Limb (tissue), 2 donors: Measurements from ENCODE around the gene PKHD1.
"Not testable (repeated sequence)": the region's sequence is repeated elsewhere in the genome, so short reads cannot be mapped to it uniquely, and the experiment has no call there.

Experiments used
- DNase-seq, 2 donors: peaks; one replicate each; pipeline ENCODE4 v3.0.0-alpha.2; 2016; ENCODE audit errors: extremely low spot score in 2 of 2

PKHD1 gene

GRCh38 chr6:51934098-51934497 is 153.3 kb downstream of the PKHD1 start:
- DNase-seq, result no peak

- no peak for DNase-seq
Observed at GRCh38 chr6:51932956-51933355, 154.5 kb downstream of the PKHD1 start.

- DNase-seq, result no peak
Observed at GRCh38 chr6:51930602-51931001, 156.8 kb downstream of the PKHD1 start.

- no peak for DNase-seq
Observed at GRCh38 chr6:51929934-51930574, 157.4 kb downstream of the PKHD1 start.

GRCh38 chr6:51928320-51928719 is 159.1 kb downstream of the PKHD1 start:
- DNase-seq, result no peak

GRCh38 chr6:51927450-51927849 is 160.0 kb downstream of the PKHD1 start:
- DNase-seq, result no peak

- no peak for DNase-seq
Observed at GRCh38 chr6:51926125-51926524, 161.3 kb downstream of the PKHD1 start.

- not testable (repeated sequence) for DNase-seq
Observed at GRCh38 chr6:51922479-51922878, 164.9 kb downstream of the PKHD1 start.

- DNase-seq, result not testable (repeated sequence)
Observed at GRCh38 chr6:51918347-51918746, 169.1 kb downstream of the PKHD1 start.

GRCh38 chr6:51915098-51915497 is 172.3 kb downstream of the PKHD1 start:
- DNase-seq, result no peak

- DNase-seq, result no peak
Observed at GRCh38 chr6:51913265-51913664, 174.1 kb downstream of the PKHD1 start.

GRCh38 chr6:51910851-51911250 is 176.6 kb downstream of the PKHD1 start:
- no peak for DNase-seq

GRCh38 chr6:51908243-51908642 is 179.2 kb downstream of the PKHD1 start:
- no peak for DNase-seq

GRCh38 chr6:51901766-51902764 is 185.3 kb downstream of the PKHD1 start:
- no peak for DNase-seq

GRCh38 chr6:51893366-51893765 is 194.0 kb downstream of the PKHD1 start:
- peak in 1 of 2 donors; percentile 38 for DNase-seq

- DNase-seq, result no peak
Observed at GRCh38 chr6:51892750-51893149, 194.7 kb downstream of the PKHD1 start.

GRCh38 chr6:51892339-51892738 is 195.1 kb downstream of the PKHD1 start:
- no peak for DNase-seq

GRCh38 chr6:51891784-51892183 is 195.6 kb downstream of the PKHD1 start:
- no peak for DNase-seq

- no peak for DNase-seq
Observed at GRCh38 chr6:51887859-51888258, 199.6 kb downstream of the PKHD1 start.

GRCh38 chr6:51885957-51886356 is 201.5 kb downstream of the PKHD1 start:
- no peak for DNase-seq

- no peak for DNase-seq
Observed at GRCh38 chr6:51868591-51869355, 218.6 kb downstream of the PKHD1 start.

- DNase-seq, result no peak
Observed at GRCh38 chr6:51866867-51867266, 220.5 kb downstream of the PKHD1 start.
